OCI-LY3 (cell line): Measurements from ENCODE around the gene KRTAP4-9.
"Not testable (repeated sequence)": the region's sequence is repeated elsewhere in the genome, so short reads cannot be mapped to it uniquely, and the experiment has no call there.

Experiments used
- EZH2phosphoT487 ChIP-seq: fragments of 200-600 bp; shearing (Covaris generic); IDR thresholded peaks from 2 replicates; pipeline ENCODE4 v1.6.1; 2018; ENCODE audit warnings: antibody characterized with exemption, mixed run types, low read depth
- TF ChIP-seq, protein P1 (sequence below): fragments of 200-600, 300-600 bp; sonication (generic); IDR thresholded peaks from 2 replicates; pipeline ENCODE4 v1.5.1; 2014; ENCODE audit warnings: antibody characterized with exemption, low read length, low read depth

DNA sequence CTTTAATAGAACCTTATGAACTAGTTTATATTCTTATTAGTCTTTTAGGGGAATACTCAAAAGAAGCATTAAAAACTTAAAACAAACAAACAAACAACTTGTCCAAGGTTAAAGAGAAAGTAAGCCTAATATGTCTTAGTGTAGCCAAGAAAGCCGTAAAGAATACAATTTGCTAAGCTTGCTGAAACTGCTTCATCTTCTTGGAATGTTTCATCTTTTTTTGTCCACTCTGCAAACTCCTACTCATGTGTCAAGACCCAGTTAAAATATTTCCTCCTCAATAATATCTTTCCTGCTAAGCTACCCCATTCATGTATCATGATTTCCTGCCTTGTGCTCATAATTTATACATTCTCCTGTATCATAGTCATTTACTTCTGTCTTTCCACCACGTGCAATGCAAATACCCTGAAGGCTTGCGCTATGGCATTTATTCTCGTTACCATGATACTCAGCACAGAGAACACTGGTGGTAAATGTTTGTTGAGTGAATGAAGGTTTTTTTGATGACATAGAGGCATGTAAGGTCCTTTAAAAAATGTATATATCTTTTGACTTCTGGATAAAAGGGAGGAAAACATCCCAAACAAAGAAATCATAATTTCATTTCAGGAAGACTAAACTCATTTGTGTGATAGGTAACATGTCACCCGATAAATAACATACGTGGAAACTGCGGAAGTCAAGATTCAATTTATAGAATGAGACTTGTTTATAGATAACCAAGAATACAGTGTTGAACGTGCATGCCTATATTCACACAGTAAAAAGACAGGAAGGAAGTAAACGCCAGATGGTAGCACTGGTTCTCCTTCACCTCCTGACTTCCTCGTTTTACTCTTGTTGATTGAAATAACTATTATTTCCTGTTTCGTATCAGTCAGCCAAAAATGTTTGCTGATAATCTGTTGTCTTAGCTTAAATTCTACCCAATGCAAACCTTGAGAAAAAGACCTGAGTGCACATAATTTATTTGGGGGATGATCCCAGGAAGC is 14.8 kb downstream of the KRTAP4-9 start:
- TF ChIP-seq, protein P1, sequence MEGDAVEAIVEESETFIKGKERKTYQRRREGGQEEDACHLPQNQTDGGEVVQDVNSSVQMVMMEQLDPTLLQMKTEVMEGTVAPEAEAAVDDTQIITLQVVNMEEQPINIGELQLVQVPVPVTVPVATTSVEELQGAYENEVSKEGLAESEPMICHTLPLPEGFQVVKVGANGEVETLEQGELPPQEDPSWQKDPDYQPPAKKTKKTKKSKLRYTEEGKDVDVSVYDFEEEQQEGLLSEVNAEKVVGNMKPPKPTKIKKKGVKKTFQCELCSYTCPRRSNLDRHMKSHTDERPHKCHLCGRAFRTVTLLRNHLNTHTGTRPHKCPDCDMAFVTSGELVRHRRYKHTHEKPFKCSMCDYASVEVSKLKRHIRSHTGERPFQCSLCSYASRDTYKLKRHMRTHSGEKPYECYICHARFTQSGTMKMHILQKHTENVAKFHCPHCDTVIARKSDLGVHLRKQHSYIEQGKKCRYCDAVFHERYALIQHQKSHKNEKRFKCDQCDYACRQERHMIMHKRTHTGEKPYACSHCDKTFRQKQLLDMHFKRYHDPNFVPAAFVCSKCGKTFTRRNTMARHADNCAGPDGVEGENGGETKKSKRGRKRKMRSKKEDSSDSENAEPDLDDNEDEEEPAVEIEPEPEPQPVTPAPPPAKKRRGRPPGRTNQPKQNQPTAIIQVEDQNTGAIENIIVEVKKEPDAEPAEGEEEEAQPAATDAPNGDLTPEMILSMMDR: not testable (repeated sequence)
- TF ChIP-seq EZH2phosphoT487: not testable (repeated sequence)
